OCI-LY7 (cell line): ENCODE results near the gene KLK12.

Source experiments
- CTCF ChIP-seq: fragments of 200-600 bp; sonication (generic); conservative IDR thresholded peaks from 2 replicates; pipeline ENCODE4 v1.5.1; 2014; ENCODE audit warnings: mild to moderate bottlenecking, antibody characterized with exemption, low read length, moderate library complexity, mixed read lengths
- EZH2phosphoT487 ChIP-seq: fragments of 200-600 bp; sonication (generic); IDR thresholded peaks from 2 replicates; pipeline ENCODE4 v1.6.1; 2018; ENCODE audit warnings: low read depth, borderline replicate concordance, mild to moderate bottlenecking, mixed run types, antibody characterized with exemption, low read length, moderate library complexity, mixed read lengths

DNA sequence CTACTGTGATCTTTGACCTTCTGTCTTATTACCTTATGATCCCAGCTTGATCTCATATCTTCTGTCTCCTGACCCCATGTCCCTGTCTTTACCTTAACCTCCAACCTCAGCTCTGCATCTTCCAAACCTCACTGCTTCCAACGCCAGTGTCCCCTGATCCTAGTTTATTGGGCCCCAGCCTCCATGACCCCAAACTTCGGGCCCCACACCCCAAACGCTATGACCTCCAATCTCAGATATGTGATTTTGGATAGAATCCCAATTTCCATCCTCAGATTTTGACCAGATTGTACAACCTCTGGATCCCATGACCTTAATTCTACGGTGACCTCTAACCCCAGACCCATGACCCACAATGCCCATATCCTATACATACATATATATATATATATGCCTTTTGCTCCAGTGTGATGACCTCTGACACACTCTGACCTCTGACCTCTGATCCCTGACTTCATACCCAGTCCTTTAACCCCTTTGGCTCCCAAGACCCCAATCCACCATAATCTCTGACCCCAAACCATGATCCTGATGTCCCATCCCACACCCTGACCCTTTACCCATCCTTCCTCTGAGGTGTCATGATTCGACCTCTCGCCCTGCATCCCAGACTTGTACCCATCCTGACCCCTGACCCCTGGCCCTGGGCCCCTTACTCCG, 3.5 kb downstream of the KLK12 start:
- no peak for TF ChIP-seq CTCF
- TF ChIP-seq EZH2phosphoT487: no peak
